SK-N-MC (cell line): Measurements from ENCODE around the gene PRKACB.

ENCODE experiments used
- EZH2 ChIP-seq: fragments of 200-600 bp; sonication (generic); IDR thresholded peaks from one replicate; pipeline ENCODE4 v1.6.1; 2017; ENCODE audit warnings: antibody characterized with exemption
- FOXP2 ChIP-seq: optimal IDR thresholded peaks from 2 replicates; pipeline ENCODE3; 2011; ENCODE audit warnings: mild to moderate bottlenecking, moderate library complexity; ENCODE audit not compliant: insufficient read depth; ENCODE audit errors: extremely low read length, control extremely low read depth
- POLR2AphosphoS5 ChIP-seq: IDR thresholded peaks from 2 replicates; pipeline ENCODE4 v1.6.1; 2012; ENCODE audit warnings: mild to moderate bottlenecking, low read depth, low read length, borderline replicate concordance

DNA sequence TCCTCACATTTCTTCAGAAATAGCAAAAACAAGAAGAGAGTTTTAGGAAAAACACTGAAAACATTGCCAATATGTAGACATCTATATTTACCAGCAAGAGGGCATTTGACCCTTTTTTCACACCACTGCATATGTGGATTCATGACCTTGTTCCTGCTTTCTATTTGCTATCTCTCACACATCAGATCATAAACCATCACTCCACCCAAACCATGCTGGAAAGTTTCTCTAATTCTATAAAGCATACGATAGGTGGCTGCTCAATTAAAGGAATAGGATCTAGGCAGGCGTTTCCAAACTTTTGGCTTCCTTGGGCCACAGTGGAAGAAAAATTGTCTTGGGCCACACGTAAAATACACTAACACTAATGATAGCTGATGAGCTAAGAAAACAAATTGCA is 121.8 kb downstream of the PRKACB start:
- TF ChIP-seq POLR2AphosphoS5 (no peak), EZH2 (no peak), FOXP2 (no peak)
